MG63 (cell line): Measurements from ENCODE around the gene EIF3C. TPM values are rescaled to one million over a fixed set of nuclear protein-coding genes. Genes with fewer than 3 reads are reported as not detected.
"Not testable (repeated sequence)": the region's sequence is repeated elsewhere in the genome, so short reads cannot be mapped to it uniquely, and the experiment has no call there.

Experiments
- DNase-seq: peaks from one replicate; pipeline ENCODE4 v3.0.0-alpha.2; 2020
- H3K27me3 ChIP-seq: fragments of 250-450 bp; sonication (Bioruptor Pico); 2 replicates; pipeline ENCODE4 v1.5.1; 2020; ENCODE audit warnings: mild to moderate bottlenecking, moderate library complexity
- H3K36me3 ChIP-seq: fragments of 250-450 bp; sonication (Bioruptor Pico); 2 replicates; pipeline ENCODE4 v1.5.1; 2020; ENCODE audit warnings: mild to moderate bottlenecking, moderate library complexity
- H3K4me3 ChIP-seq: fragments of 250-450 bp; sonication (Bioruptor Pico); 2 replicates; pipeline ENCODE4 v1.5.1; 2020; ENCODE audit warnings: mild to moderate bottlenecking, moderate library complexity
- H3K9me3 ChIP-seq: fragments of 250-450 bp; sonication (Bioruptor Pico); 2 replicates; pipeline ENCODE4 v1.5.1; 2020; ENCODE audit warnings: mild to moderate bottlenecking, moderate library complexity
- total RNA-seq: library from RNA; depleted of rRNA; stranded (reverse); fragments of >200 nt; shearing (Covaris generic); gene quantifications from 2 replicates; pipeline ENCODE4 v1.2.3, GENCODE V29; 2014; ENCODE audit warnings: low replicate concordance; rRNA removed

EIF3C gene
- total RNA-seq, 1 experiment from 2014 or later, result 698 TPM

DNA sequence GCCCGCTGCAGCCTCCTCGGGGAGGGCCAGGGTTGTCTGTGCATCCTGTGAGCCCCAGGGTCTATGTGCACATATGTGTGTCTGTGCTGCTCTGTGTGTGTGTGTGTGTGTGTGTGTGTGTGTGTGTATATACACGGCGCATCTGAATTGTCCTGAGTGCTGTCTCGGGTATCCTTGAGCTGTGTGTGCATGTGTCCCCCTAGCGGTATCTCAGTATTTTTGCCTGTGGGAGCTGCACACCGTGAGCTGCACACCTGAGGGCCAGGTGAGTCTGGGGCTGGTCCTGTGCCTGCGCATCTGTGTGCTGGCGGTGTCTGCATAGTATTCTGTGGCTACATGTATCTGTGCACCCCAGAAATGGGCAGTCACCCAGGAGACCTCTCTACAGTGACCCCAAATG is 28.5 kb downstream of the EIF3C start:
- not testable (repeated sequence) for H3K9me3 ChIP-seq, H3K36me3 ChIP-seq, H3K27me3 ChIP-seq, H3K4me3 ChIP-seq
- peak; percentile 12 for DNase-seq

DNA sequence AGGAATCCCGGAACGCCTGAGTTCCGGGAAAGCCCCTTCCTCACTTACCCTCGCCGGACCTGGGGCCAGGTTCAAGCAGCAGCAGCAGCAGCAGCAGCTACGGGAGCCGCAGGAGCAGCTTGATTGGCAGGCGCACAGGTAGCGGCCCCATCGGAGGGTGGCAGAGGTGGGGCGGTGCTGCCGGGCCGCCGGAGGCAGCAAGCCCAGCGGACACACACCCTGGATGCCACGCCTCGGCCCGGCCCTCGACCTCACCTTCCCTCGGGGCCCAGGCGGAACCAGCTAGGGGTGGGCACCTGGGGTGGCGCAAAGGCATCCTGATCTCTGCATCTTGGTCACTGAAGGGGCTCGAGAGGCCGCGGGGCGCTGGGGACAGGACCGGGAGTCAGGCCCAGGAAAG is 29.4 kb downstream of the EIF3C start:
- not testable (repeated sequence) for H3K9me3 ChIP-seq, H3K27me3 ChIP-seq, DNase-seq, H3K4me3 ChIP-seq, H3K36me3 ChIP-seq

DNA sequence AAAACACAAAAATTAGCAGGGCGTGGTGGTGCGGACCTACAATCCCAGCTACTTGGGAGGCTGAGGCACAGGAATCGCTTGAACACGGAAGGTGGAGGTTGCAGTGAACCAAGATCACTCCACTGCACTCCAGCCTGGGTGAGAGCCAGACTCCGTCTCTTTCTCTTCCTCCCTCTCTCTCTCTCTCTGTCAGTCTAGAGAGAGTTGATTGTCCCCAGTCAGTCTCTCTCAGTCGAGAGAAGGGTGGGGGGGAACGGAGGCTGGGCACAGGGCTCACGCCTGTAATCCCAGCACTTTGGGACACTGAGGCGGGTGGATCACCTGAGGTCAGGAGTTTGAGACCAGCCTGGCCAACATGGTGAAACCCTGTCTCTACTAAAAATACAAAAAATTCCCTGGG is 30.0 kb downstream of the EIF3C start:
- DNase-seq, H3K9me3 ChIP-seq, H3K27me3 ChIP-seq, H3K4me3 ChIP-seq, H3K36me3 ChIP-seq: not testable (repeated sequence)

DNA sequence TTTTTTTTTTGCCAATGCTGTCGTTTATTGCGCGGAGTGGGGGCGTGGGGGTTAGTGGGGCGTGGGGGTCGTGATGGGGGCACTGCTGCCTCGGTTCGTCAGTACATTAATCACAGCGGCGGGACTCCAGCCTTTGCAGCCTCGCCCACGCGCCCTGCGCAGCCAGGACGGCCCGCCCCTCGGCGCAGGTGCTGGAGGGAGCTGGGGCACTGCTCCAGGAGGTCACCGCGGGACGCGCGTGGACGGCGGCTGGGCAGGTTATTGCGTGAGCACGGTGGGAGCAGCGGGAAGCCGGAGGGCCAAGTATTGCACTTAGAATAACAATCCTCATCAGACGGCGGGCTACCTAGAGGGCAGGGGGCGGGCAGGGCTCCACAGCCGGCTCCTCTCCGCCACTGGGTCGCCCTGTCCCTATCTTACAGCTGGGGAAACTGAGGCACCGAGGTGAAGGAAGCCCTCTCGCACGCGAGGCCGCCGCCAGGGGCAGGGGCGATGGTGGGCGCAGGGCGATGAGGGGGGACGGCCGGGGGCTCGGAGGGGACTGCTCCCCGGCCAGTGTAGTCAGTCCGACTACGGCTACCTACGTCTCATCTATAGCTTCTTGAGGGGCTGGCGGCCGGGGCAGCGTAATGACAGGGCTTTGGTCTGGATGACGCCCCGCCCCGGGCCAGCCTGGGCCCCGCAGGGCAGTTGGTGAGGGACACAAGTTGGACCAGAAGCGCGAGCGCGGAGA is 35.5 kb downstream of the EIF3C start:
- not testable (repeated sequence) for H3K4me3 ChIP-seq, H3K27me3 ChIP-seq, H3K36me3 ChIP-seq, DNase-seq, H3K9me3 ChIP-seq

DNA sequence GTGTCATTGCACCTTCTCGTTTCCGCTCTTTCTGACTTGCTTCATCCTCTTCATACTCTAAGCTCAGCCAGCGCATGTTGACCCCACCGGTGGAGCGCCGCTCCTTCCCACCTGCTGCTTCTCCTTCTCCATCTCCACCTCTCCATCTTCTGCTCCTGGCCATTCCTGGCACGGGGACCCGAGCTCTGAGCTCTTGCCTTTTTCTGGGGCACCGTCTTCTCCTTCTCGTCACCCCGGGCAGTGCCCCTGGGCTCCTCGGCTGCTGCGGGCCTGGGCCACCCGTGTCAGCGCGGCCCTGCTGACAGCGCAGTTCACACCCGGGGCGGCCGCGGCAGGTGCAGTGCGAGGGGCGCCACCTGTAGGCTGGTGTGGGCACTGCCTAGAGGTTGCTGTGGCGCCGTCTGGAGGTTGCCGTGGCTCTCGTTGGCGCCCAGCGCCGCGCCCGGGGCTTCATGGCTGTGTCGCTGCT is 38.8 kb downstream of the EIF3C start:
- not testable (repeated sequence) for H3K9me3 ChIP-seq

DNA sequence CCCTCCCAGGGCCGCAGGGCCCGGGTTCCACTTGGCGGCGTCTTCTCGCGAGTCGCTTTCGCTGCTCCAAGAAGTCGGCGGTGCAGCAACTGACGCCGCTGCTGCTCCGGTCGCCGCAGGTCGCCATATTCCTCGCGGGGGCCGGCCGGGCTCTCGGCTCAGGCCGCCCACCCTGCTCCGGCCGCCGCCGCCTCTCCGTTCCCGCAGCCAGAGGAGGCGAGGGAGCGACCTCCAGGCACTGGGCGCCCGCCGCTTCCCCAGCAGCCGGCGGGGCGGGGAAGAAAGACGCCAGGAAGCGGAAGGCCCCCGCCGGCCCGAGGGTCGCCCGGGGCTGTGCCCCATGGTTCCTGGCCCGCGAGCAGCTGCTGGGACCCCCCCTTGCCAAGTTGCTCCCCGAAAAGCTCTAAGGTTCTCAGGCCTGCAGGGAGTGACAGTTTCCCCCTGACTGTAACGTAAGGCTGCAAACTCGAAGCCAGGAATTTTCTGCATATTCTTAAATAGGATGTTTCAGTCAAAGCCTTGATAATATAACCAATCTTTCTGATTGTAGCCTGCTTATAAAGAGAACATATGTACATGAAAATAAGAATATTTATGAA is 39.3 kb downstream of the EIF3C start:
- H3K27me3 ChIP-seq, H3K36me3 ChIP-seq, DNase-seq, H3K4me3 ChIP-seq, H3K9me3 ChIP-seq: not testable (repeated sequence)

More for the DNA sequence above, 38.8 kb downstream of the EIF3C start:
- not testable (repeated sequence) for H3K27me3 ChIP-seq, H3K4me3 ChIP-seq, H3K36me3 ChIP-seq
- peak; percentile 16 for DNase-seq

DNA sequence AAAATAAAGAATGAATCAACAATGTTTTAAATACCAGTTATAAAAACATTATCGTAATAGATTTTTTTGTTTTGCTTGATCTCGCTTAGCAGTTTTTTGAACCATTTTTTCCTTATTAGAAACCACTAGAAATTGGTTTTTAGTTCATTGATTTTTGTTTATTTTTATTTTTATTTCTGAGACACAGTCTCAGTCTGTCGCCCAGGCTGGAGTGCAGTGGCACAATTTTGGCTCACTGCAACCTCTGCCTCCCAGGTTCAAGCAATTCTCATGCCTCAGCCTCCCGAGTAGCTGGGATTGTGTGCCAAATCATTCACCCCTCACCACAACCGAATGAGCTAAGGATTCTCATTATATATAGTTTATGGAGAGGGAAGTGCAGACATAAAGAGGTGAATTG is 40.2 kb downstream of the EIF3C start, which contains the start of gene NPIPB9:
Gene NPIPB9 (plus strand): TSS at position 301 of the 400 bp plus-strand sequence.
- not testable (repeated sequence) for DNase-seq, H3K27me3 ChIP-seq, H3K9me3 ChIP-seq, H3K4me3 ChIP-seq, H3K36me3 ChIP-seq

DNA sequence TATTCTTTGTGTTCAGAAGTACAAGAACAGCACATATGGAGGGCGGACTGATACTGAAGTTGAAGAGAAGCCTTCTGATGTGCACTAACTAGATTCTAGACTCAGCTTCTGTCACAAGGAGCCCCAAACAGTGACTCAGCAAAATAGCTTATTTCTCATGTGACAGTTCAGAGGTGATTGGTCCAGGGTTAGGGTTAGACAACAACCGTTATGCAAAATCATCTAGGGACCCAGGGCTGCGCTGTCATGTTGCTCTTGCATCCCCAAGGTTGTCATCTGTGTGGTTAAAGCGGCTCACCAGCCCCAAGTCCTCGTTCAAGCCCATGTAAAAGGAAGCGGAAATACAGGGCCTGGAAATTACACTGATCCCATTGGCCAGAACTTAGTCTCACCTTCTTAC is 70.4 kb downstream of the EIF3C start:
- DNase-seq, H3K27me3 ChIP-seq, H3K36me3 ChIP-seq, H3K9me3 ChIP-seq, H3K4me3 ChIP-seq: not testable (repeated sequence)

DNA sequence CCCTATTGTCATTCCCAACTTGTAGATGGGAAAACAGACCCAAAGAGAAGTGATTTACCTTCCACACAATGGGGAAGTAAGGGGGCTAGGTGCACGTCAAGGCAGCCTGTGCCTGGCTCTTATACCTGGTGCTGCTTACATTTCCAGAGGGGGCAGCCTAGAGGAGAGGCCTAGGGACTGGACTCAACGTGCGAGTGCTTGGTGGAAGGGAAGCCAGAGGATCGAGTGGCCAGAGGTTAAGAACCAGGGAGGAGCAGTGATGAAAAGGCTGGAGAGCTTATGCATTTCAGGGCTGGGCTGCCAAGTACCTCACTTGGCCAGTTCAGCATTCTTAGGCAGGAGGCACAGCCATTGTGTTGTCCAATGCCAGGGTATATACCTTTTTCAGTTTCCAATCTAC is 71.1 kb downstream of the EIF3C start:
- DNase-seq, result not testable (repeated sequence)

More for the DNA sequence above, 71.1 kb downstream of the EIF3C start:
- H3K9me3 ChIP-seq, H3K4me3 ChIP-seq, H3K36me3 ChIP-seq, H3K27me3 ChIP-seq: not testable (repeated sequence)

Other genes with a start within 250 kb of the EIF3C start
- gene NPIPB7, start 239.1 kb upstream of the EIF3C start, total RNA-seq, result not detected in 2 replicates
- gene CLN3, start 219.4 kb upstream of the EIF3C start, total RNA-seq, result 11.9 and 27.5 TPM in 2 replicates
- gene APOBR, start 216.8 kb upstream of the EIF3C start, total RNA-seq, result not detected in 2 replicates
- gene IL27, start 204.6 kb upstream of the EIF3C start, total RNA-seq, result not detected in 2 replicates
- gene NUPR1, start 172.5 kb upstream of the EIF3C start, total RNA-seq, result 38.1 and 78.4 TPM in 2 replicates
- 4.6 and 4.7 TPM in 2 replicates for gene SGF29, start 157.5 kb upstream of the EIF3C start, total RNA-seq
- not detected in 2 replicates for gene SULT1A2, start 114.4 kb upstream of the EIF3C start, total RNA-seq
- gene SULT1A1, start 101.4 kb upstream of the EIF3C start, total RNA-seq, result 0.12 and 2.3 TPM in 2 replicates
- gene NPIPB8, start 73.4 kb upstream of the EIF3C start, total RNA-seq, result not detected in 2 replicates
- gene NPIPB9, start 40.3 kb downstream of the EIF3C start, total RNA-seq, result 0.46 TPM in 1 of 2 replicates, not detected in the other
- gene ATXN2L, start 111.5 kb downstream of the EIF3C start, total RNA-seq, result 17.3 and 18.7 TPM in 2 replicates
- 136 and 169 TPM in 2 replicates for gene TUFM, start 134.9 kb downstream of the EIF3C start, total RNA-seq
- gene SH2B1, start 152.4 kb downstream of the EIF3C start, total RNA-seq, result 18.4 and 21.0 TPM in 2 replicates
- gene ATP2A1, start 167.0 kb downstream of the EIF3C start, total RNA-seq, result 0.10 TPM in 1 of 2 replicates, not detected in the other
- 75.5 and 86.2 TPM in 2 replicates for gene RABEP2, start 213.8 kb downstream of the EIF3C start, total RNA-seq
- not detected in 2 replicates for gene CD19, start 220.5 kb downstream of the EIF3C start, total RNA-seq
- gene NFATC2IP, start 239.5 kb downstream of the EIF3C start, total RNA-seq, result 11.4 and 21.3 TPM in 2 replicates